GM21737 (cell line): ENCODE measurements around the gene ARID4B.
"Not testable (repeated sequence)": the region's sequence is repeated elsewhere in the genome, so short reads cannot be mapped to it uniquely, and the experiment has no call there.

ENCODE experiments used
- ATAC-seq: cut with Tn5 transposase; IDR thresholded peaks from one replicate; pipeline ENCODE4 v1.9.1; 2021; ENCODE audit warnings: mild to moderate bottlenecking, moderate library complexity; ENCODE audit not compliant: unreplicated experiment

Gene ARID4B

GRCh38 chr1:235176486-235176885 lies 151.5 kb downstream of the ARID4B start:
- ATAC-seq, result no peak

GRCh38 chr1:235169986-235170385 lies 158.0 kb downstream of the ARID4B start:
- ATAC-seq, result no peak

GRCh38 chr1:235168375-235168774 lies 159.6 kb downstream of the ARID4B start:
- no peak for ATAC-seq

- ATAC-seq, result no peak
Observed at GRCh38 chr1:235161685-235162327, 166.2 kb downstream of the ARID4B start.

- peak; percentile 91 for ATAC-seq
Observed at GRCh38 chr1:235160957-235161684, 166.9 kb downstream of the ARID4B start, which contains the start of gene RBM34. TSS of gene RBM34 (minus strand) at chr1:235161250. CDS start at chr1:235161226, 24 bp downstream.

DNA sequence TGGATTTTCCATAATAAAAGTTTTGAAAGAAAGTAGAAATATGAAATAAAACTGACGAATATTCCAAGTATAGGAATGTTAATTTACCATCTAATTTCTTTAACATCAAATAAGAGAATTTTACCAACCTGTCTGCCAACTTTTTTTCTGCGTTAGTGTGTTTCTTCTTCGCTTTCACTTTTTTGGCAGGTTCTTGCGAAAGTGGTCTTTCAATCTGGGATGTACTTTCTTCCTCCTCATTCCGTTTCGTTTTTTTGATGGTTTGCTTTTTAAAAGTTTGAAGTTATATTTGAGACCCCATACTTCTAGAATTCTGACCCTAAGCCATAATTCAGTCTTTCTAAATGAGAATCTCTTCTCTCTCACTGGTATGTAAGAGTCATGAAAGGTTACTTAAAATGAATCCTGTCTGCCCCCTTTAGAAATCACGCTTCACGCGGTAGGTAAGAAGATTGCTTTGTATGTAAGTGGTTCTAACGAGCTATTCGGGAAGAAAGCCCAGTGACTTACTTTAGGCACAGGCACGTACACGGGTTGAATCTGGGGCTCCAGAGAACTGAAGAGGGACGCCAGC lies 167.5 kb downstream of the ARID4B start:
- peak; percentile 29 for ATAC-seq

DNA sequence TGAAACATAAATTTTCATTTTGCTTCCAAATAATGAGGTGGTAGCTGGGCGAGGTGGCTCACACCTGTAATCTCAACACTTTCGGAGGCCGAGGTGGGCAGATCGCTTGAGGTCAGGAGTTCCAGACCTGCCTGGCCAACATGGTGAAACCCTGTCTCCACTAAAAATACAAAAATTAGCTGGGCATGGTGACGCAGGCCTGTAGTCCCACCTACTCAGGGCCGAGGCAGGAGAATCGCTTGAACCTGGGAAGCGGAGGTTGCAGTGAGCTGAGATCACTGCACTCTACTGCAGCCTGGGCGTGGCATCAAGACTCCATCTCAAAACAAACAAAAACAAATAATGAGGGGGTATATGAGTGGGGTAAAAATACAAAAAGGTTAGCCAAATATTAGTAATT lies 168.0 kb downstream of the ARID4B start:
- ATAC-seq, result not testable (repeated sequence)

GRCh38 chr1:235159284-235159683 lies 168.7 kb downstream of the ARID4B start:
- not testable (repeated sequence) for ATAC-seq

- no peak for ATAC-seq
Observed at GRCh38 chr1:235158680-235159079, 169.3 kb downstream of the ARID4B start.

DNA sequence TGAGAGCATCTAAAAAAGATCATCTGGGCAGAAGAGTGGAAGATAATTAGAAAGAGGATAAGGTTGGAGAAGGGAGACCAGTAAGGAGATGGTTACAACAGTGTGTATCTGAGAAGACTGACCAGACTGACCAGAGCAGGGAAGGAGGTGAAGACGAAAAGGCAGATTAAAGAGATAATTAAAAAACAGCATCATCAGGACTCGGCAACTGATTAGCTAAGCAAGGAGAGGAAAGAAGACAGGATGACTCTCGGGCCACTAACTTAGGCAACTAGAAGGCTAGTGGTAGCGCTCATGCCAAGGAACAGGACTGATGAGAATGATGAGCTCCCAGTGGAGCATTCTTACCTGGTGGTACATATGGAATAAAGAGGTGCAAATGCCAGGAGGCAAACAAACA lies 170.8 kb downstream of the ARID4B start:
- no peak for ATAC-seq

GRCh38 chr1:235156740-235157139 lies 171.2 kb downstream of the ARID4B start:
- no peak for ATAC-seq

DNA sequence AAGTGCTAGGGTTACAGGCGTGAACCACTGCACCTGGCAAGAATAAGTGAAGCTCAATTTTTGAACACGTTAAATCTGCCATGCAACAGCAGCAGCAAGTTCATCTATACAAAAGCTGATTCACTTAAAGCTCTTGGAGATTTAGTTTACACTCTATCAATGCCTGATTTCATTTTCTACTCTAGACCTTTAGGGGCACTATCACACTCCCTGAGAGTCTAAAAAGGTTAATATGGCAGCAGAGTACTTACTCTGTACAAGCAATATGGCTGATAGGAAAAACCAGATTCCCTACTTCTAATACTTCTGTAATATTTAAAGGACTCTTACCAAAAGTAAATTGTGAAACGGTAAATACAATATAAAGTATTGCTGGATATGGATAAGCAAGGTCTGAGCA lies 171.7 kb downstream of the ARID4B start:
- ATAC-seq, result no peak

DNA sequence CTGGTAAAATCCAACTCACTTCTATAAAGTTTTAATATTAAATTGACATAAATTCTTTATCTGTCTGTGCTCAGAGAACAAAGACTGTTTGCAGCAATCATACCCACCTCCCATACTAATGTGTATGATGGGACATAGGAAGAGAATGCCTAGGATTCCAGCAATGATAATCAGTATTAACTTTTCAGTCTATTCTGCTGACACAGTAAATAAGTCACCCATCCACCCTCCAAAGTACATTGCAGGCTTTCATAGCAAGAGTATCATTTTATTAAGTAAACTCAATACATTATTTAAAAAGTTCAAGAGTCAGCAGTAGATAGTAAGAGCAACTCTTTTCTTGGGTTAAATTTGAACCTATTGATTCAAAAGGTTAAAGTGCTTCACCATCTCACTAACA lies 175.7 kb downstream of the ARID4B start:
- no peak for ATAC-seq

- ATAC-seq, result no peak
Observed at GRCh38 chr1:235151033-235151432, 176.9 kb downstream of the ARID4B start.

DNA sequence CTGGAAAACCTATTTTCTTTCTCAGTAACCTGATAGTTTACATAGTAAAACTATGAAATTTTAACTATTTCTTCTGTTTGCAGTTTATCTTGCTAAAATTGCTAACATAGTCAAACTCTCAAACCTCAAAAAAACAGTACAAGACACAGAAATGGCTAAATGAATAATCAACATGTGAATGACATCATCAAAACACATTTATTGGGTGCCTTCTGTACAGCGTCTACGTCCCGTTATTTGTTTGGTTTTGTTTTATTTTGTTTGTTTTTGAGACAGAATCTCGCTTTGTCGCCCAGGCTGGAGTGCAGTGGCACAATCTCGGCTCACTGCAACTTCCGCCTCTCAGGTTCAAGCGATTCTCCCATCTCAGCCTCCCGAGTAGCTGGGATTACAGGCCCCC lies 178.2 kb downstream of the ARID4B start:
- ATAC-seq, result no peak

DNA sequence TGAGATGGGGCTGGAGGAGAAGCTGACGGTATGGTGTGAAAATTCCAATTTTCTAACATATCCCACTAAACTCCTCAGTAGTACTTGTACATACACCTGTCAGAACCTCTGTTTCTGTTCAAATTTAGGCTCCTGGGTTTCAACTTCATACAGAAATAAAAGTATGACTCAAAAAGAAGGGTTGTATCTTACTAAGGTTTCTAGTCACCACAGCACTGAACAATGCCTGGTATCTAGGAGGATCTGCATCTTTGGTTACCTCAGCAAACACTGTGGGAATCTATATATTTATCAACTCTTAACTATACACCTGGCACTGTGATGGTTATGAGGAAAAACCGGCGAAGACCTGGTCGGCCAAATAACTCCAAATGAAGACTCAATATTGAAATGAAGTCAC lies 180.7 kb downstream of the ARID4B start:
- peak; percentile 62 for ATAC-seq

- no peak for ATAC-seq
Observed at GRCh38 chr1:235145639-235146038, 182.3 kb downstream of the ARID4B start.

- no peak for ATAC-seq
Observed at GRCh38 chr1:235142991-235143390, 185.0 kb downstream of the ARID4B start.

DNA sequence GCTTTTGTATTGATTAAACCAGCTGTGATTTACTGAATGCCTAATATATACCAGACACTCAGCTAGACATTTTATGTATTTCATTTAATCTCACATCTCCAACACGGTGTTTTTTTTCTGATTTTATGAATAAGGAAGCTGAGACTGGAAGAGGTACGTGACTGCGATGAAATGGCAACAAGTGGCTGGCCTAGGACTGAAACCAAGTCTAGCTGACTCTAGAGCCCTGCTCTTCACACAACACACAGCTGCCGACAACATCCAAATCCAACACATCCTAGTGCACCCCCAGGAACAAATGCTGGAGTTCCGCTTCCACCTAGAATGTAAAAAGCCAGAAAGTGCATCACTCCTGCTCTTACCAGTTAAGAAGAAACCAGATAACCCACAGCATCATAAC lies 188.7 kb downstream of the ARID4B start:
- ATAC-seq, result no peak

GRCh38 chr1:235138821-235139220 lies 189.2 kb downstream of the ARID4B start:
- no peak for ATAC-seq

DNA sequence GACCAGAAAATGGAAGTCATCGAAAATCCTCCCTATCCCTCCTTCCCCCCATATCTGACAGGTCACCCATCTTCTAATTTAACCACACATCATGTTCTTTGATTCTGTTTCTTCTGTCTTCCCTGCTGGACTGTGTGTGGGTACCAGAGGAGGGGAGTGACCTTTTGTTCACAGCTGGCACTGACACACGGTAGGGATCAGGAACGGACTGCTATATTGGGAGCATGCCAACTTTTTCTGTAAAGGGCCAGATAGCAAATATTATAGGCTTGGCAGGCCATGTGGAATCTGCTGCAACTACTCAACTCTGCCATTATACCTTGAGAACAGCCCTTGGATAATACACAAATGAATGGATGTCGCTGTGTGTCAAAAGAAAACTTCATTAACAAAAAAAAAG lies 191.9 kb downstream of the ARID4B start:
- ATAC-seq, result no peak

DNA sequence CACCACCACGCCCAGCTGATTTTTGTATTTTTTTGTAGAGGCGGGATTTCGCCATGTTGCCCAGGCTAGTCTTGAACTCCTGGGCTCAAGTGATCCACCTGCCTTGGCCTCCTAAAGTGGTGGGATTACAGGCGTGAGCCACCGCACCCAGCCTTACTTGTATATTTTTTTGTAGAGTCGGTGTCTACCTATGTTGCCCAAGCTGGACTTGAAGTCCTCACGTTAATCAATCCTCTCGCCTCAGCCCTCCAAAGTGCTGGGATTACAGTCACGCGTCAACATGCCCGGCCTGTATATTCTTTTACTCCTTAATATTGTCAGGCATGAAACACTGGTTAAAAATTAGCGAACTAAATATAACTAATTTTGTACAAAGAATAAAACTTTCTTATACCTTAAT lies 193.8 kb downstream of the ARID4B start:
- ATAC-seq, result no peak
